ENCODE results near the gene SOS1.

DNA sequence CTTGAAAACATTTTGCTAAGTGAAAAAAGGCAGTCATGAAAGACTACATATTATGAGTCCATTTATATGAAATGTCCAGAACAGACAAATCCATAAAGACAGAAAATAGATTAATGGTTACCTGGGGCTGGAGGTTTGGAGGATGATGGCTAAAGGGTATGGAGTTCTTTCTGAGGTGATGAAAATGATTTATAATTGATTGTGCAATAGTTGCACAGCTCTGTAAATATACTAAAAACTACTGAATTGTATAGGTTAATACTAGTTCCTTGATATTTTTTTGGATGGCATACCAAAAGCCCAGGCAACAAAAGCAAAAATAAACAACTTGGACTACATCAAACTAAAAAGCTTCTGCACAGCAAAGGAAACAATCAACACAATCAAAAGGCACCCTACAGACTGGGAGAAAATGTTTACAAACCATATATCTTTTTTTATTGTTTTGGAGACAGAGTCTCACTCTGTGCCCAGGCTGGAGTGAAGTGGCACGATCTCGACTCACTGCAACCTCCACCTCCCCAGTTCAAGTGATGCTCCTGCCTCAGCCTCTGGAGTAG lies 21.5 kb downstream of the SOS1 start:
- TF ChIP-seq, protein P1, sequence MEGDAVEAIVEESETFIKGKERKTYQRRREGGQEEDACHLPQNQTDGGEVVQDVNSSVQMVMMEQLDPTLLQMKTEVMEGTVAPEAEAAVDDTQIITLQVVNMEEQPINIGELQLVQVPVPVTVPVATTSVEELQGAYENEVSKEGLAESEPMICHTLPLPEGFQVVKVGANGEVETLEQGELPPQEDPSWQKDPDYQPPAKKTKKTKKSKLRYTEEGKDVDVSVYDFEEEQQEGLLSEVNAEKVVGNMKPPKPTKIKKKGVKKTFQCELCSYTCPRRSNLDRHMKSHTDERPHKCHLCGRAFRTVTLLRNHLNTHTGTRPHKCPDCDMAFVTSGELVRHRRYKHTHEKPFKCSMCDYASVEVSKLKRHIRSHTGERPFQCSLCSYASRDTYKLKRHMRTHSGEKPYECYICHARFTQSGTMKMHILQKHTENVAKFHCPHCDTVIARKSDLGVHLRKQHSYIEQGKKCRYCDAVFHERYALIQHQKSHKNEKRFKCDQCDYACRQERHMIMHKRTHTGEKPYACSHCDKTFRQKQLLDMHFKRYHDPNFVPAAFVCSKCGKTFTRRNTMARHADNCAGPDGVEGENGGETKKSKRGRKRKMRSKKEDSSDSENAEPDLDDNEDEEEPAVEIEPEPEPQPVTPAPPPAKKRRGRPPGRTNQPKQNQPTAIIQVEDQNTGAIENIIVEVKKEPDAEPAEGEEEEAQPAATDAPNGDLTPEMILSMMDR (IDR thresholded peaks at IDR 0.05), result no peak
- TF ChIP-seq ZNF121 (CRISPR knock-in tag; IDR thresholded peaks at IDR 0.05) (no peak), STAT6 (CRISPR knock-in tag; conservative IDR thresholded peaks at IDR 0.05; ENCODE audit: low read depth) (no peak), SMAD3 (CRISPR knock-in tag; IDR thresholded peaks at IDR 0.05; ENCODE audit: borderline replicate concordance) (no peak), ATF6 (CRISPR knock-in tag; IDR thresholded peaks at IDR 0.05) (no peak), CBFB (CRISPR knock-in tag; IDR thresholded peaks at IDR 0.05; ENCODE audit: low read depth) (no peak), ETV6 (CRISPR knock-in tag; IDR thresholded peaks at IDR 0.05) (no peak), GABPB1 (CRISPR knock-in tag; IDR thresholded peaks at IDR 0.05) (no peak)
- TF ChIP-seq, protein P2, sequence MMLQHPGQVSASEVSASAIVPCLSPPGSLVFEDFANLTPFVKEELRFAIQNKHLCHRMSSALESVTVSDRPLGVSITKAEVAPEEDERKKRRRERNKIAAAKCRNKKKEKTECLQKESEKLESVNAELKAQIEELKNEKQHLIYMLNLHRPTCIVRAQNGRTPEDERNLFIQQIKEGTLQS (CRISPR knock-in tag; conservative IDR thresholded peaks at IDR 0.05), result no peak
- TF ChIP-seq, protein P3, sequence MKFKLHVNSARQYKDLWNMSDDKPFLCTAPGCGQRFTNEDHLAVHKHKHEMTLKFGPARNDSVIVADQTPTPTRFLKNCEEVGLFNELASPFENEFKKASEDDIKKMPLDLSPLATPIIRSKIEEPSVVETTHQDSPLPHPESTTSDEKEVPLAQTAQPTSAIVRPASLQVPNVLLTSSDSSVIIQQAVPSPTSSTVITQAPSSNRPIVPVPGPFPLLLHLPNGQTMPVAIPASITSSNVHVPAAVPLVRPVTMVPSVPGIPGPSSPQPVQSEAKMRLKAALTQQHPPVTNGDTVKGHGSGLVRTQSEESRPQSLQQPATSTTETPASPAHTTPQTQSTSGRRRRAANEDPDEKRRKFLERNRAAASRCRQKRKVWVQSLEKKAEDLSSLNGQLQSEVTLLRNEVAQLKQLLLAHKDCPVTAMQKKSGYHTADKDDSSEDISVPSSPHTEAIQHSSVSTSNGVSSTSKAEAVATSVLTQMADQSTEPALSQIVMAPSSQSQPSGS (CRISPR knock-in tag; IDR thresholded peaks at IDR 0.05; ENCODE audit: borderline replicate concordance, low read depth), result no peak
- TF ChIP-seq, protein P4, sequence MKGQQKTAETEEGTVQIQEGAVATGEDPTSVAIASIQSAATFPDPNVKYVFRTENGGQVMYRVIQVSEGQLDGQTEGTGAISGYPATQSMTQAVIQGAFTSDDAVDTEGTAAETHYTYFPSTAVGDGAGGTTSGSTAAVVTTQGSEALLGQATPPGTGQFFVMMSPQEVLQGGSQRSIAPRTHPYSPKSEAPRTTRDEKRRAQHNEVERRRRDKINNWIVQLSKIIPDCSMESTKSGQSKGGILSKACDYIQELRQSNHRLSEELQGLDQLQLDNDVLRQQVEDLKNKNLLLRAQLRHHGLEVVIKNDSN (CRISPR knock-in tag; IDR thresholded peaks at IDR 0.05), result no peak

Measured in WTC11 (cell line).